Large intestine (tissue), 3 donors: ENCODE results near the gene TMEM44. TPM values are rescaled to one million over a fixed set of nuclear protein-coding genes. Genes with fewer than 3 reads are reported as not detected.
A peak's percentile ranks its signal among the peaks of the same experiment; 100 is the strongest.
"Not testable (repeated sequence)": the region's sequence is repeated elsewhere in the genome, so short reads cannot be mapped to it uniquely, and the experiment has no call there.

Experiments used
- DNase-seq, 2 donors: peaks; one replicate each; pipeline versions ENCODE4 v3.0.0 to v3.0.0-alpha.2; 2013
- H3K27ac ChIP-seq: one replicate; pipeline ENCODE4 v1.5.1; 2013; ENCODE audit warnings: low read length
- H3K27me3 ChIP-seq: 2 replicates; pipeline ENCODE4 v1.6.1; 2013; ENCODE audit warnings: low read length; ENCODE audit not compliant: control insufficient read depth, insufficient read depth
- H3K36me3 ChIP-seq: 2 replicates; pipeline ENCODE4 v1.6.1; 2013; ENCODE audit warnings: low read length; ENCODE audit not compliant: control insufficient read depth, insufficient read depth
- H3K4me1 ChIP-seq: one replicate; pipeline ENCODE4 v1.6.1; 2013; ENCODE audit warnings: low read length; ENCODE audit not compliant: control insufficient read depth, insufficient read depth
- H3K4me3 ChIP-seq: one replicate; pipeline ENCODE4 v1.5.1; 2013; ENCODE audit warnings: low read length
- H3K9me3 ChIP-seq: one replicate; pipeline ENCODE4 v1.6.1; 2013; ENCODE audit warnings: mild to moderate bottlenecking, low read depth, low read length, moderate library complexity; ENCODE audit not compliant: control insufficient read depth
- WGBS: methylation state at CpG from one replicate; pipeline ENCODE4 v1.1.5; 2013; ENCODE audit warnings: low lambda C conversion rate; ENCODE audit not compliant: insufficient coverage; 5-methylcytosine and 5-hydroxymethylcytosine counted together
- polyA plus RNA-seq: library from polyadenylated mRNA; unstranded; fragments of 120-200 nt; gene quantifications from one replicate; pipeline ENCODE4 v1.2.1, GENCODE V29; 2013

Gene TMEM44
- polyA plus RNA-seq, 1 donor = 18.5 TPM

GRCh38 chr3:194647747-194648146, 14.5 kb upstream of the TMEM44 start:
- Histone ChIP-seq H3K4me1 (no peaks in the 10 kb centered on the region), H3K27me3 (no peaks in the 10 kb centered on the region)

GRCh38 chr3:194642769-194643168, 9.6 kb upstream of the TMEM44 start:
- H3K36me3 ChIP-seq = peaks cover 66% of the 10 kb centered on the region
- WGBS = no CpG with 5 or more reads among the region's 2 CpGs
- H3K27me3 ChIP-seq = no peaks in the 10 kb centered on the region

More at GRCh38 chr3:194647747-194648146, 14.5 kb upstream of the TMEM44 start:
- Histone ChIP-seq H3K4me3 (no peak overlapping the region), H3K9me3 (no peaks in the 10 kb centered on the region), H3K27ac (no peak overlapping the region), H3K36me3 (peaks cover 80% of the 10 kb centered on the region)
- 80% methylated on average over 2 of the region's 3 CpGs for WGBS
- no peak for DNase-seq

DNA sequence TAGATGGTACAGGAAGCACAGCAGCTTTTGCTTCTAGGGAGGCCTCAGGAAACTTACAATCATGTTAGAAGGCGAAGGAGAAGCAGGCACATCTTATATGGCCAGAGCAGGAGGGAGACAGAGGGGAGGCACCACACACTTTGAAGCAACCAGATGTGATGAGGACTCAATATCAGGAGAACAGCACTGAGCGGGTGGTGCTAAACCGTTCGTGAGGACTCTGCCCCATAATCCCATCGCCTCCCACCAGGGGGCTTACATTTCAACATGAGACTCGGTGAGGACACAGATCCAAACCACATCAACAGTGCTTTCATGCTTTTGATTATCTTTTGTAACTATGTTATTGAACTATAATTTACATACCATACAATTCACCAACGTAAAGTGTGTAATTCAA, 7.6 kb upstream of the TMEM44 start:
- no peaks in the 10 kb centered on the region for H3K4me1 ChIP-seq
- H3K36me3 ChIP-seq = peaks cover 58% of the 10 kb centered on the region
- no peak overlapping the region for H3K27ac ChIP-seq
- DNase-seq = no peak
- no peak overlapping the region for H3K4me3 ChIP-seq
- WGBS = 100% methylated on average over 1 of the region's 7 CpGs
- H3K9me3 ChIP-seq = no peaks in the 10 kb centered on the region
- H3K27me3 ChIP-seq = no peaks in the 10 kb centered on the region

More at GRCh38 chr3:194642769-194643168, 9.6 kb upstream of the TMEM44 start:
- Histone ChIP-seq H3K9me3 (no peaks in the 10 kb centered on the region), H3K27ac (no peak overlapping the region), H3K4me3 (no peak overlapping the region), H3K4me1 (no peaks in the 10 kb centered on the region)
- no peak for DNase-seq

DNA sequence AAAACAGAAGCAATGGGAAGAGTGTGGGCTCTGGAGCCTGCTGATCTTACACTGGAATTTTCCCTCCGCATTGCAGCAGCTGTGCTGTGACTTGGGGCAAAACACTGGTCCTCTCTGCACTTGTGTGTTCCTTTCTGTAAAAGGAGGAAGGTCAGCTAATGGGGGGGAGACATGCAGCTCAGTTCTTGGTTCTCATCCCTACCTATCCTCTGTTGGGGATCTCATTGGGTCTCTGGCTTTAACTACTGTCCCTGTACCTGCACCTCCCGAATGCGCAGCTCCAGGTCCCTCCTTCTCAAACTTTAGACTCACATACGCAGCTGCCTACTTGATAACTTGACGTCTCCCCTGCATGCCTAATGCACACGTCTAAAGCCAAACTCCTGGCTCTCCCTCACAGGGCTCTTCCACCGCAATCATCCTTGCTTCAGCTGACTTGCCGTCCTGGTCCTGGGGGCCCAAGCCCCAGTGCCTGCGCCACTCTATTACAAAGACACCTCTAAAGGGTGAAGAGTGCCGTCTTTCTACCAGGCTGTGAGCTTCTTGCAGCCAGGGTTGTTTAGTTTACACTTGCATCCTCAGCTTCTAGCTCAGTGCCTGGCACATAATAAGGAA, 5.9 kb upstream of the TMEM44 start:
- Histone ChIP-seq H3K4me1 (no peaks in the 10 kb centered on the region), H3K9me3 (no peaks in the 10 kb centered on the region), H3K27me3 (no peaks in the 10 kb centered on the region), H3K36me3 (peaks cover 44% of the 10 kb centered on the region), H3K27ac (no peak overlapping the region), H3K4me3 (no peak overlapping the region)
- WGBS = 100% methylated on average over 2 of the region's 10 CpGs
- DNase-seq = no peak

GRCh38 chr3:194637541-194638400, 4.6 kb upstream of the TMEM44 start:
- Histone ChIP-seq H3K4me1 (no peaks in the 10 kb centered on the region), H3K9me3 (no peaks in the 10 kb centered on the region), H3K27me3 (no peaks in the 10 kb centered on the region), H3K27ac (no peak overlapping the region), H3K36me3 (peaks cover 32% of the 10 kb centered on the region), H3K4me3 (no peak overlapping the region)
- no peak for DNase-seq
- no CpG with 5 or more reads among the region's 22 CpGs for WGBS

DNA sequence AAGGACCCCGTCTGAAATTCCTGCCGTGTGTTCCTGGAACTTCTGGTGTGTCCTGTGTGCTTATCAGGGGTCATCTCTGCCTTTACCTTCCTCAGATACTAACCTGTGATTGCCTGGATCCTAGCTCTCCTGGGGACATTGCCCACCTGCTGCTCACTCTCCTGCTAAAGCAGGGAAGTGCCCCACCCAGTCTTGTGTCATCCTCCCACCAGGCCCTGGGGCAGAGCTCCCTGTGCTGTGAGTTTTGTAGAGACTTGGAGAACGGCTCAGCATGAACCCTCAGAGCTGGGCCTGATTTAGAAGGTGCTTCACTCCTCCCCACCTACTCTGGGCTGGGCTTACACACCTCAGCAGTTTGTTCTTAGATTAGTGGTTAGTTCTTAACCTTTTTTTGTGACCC, 3.8 kb upstream of the TMEM44 start:
- WGBS = no CpG with 5 or more reads among the region's 3 CpGs
- H3K27ac ChIP-seq = no peak overlapping the region

GRCh38 chr3:194632809-194633348, 340 bp downstream of the TMEM44 start:
- Histone ChIP-seq H3K27ac (peak overlapping the region; percentile 67), H3K36me3 (peaks cover 10% of the 10 kb centered on the region), H3K9me3 (peaks cover 5% of the 10 kb centered on the region), H3K27me3 (no peaks in the 10 kb centered on the region), H3K4me3 (peak overlapping the region; percentile 84), H3K4me1 (no peaks in the 10 kb centered on the region)
- WGBS = no CpG with 5 or more reads among the region's 56 CpGs
- peak; percentile 31 to 65 for DNase-seq

More for the DNA sequence above, 3.8 kb upstream of the TMEM44 start:
- Histone ChIP-seq H3K27me3 (no peaks in the 10 kb centered on the region), H3K9me3 (no peaks in the 10 kb centered on the region), H3K4me3 (no peak overlapping the region), H3K36me3 (peaks cover 29% of the 10 kb centered on the region), H3K4me1 (no peaks in the 10 kb centered on the region)
- DNase-seq = peak in 1 of 2 donors; percentile 36

GRCh38 chr3:194632226-194632808, 902 bp downstream of the TMEM44 start:
- Histone ChIP-seq H3K27me3 (no peaks in the 10 kb centered on the region), H3K36me3 (peaks cover 14% of the 10 kb centered on the region), H3K4me3 (peak overlapping the region; percentile 84), H3K9me3 (peaks cover 5% of the 10 kb centered on the region), H3K4me1 (no peaks in the 10 kb centered on the region), H3K27ac (no peak overlapping the region)
- WGBS = no CpG with 5 or more reads among the region's 11 CpGs
- DNase-seq = no peak

- H3K4me3 ChIP-seq = no peak overlapping the region
- WGBS = no CpG with 5 or more reads among the region's 4 CpGs
- peaks cover 5% of the 10 kb centered on the region for H3K9me3 ChIP-seq
- no peak for DNase-seq
- no peaks in the 10 kb centered on the region for H3K4me1 ChIP-seq
- peaks cover 16% of the 10 kb centered on the region for H3K36me3 ChIP-seq
- no peak overlapping the region for H3K27ac ChIP-seq
- no peaks in the 10 kb centered on the region for H3K27me3 ChIP-seq
These were observed 1.5 kb downstream of the TMEM44 start for GRCh38 chr3:194631696-194632095.

GRCh38 chr3:194630681-194631080, 2.5 kb downstream of the TMEM44 start:
- H3K4me1 ChIP-seq, DNase-seq, H3K4me3 ChIP-seq, H3K9me3 ChIP-seq, H3K27ac ChIP-seq, H3K27me3 ChIP-seq: not testable (repeated sequence)
- no CpG with 5 or more reads among the region's 29 CpGs for WGBS
- peaks cover 23% of the 10 kb centered on the region for H3K36me3 ChIP-seq
